A673 (cell line): ENCODE measurements around the gene ZBTB7B. TPM values are rescaled to one million over a fixed set of nuclear protein-coding genes. Genes with fewer than 3 reads are reported as not detected.
A peak's percentile ranks its signal among the peaks of the same experiment; 100 is the strongest.

ENCODE experiments used
- BruUV-seq: library from RNA; stranded (reverse); fragments of 400-500 nt; replicated peaks from 2 replicates; lab custom pipeline; 2021; lab: Mats Ljungman, UMichigan
- CTCF ChIA-PET: fragments of 300-600 bp; sonication (Branson Sonifier 250); formaldehyde crosslinking; loops from one replicate; lab custom pipeline; 2022; ENCODE audit warnings: antibody characterized with exemption; lab: Charles Lee
- POLR2A ChIA-PET: fragments of 300-600 bp; sonication (Branson Sonifier 250); formaldehyde crosslinking; loops from one replicate; lab custom pipeline; 2022; ENCODE audit warnings: antibody characterized with exemption; ENCODE audit not compliant: low non-redundant PET; lab: Charles Lee
- DNase-seq: peaks from one replicate; pipeline ENCODE4 v3.0.0-alpha.2; 2015; ENCODE audit warnings: low spot score
- H3K27ac ChIP-seq: fragments of 200-600 bp; sonication (generic); 2 replicates; pipeline ENCODE4 v1.5.1; 2016; ENCODE audit warnings: mixed run types, low read depth, mild to moderate bottlenecking, mixed read lengths, antibody characterized with exemption, low read length; ENCODE audit not compliant: poor library complexity, severe bottlenecking
- H3K27me3 ChIP-seq: fragments of 200-600 bp; sonication (generic); replicated peaks from 2 replicates; pipeline ENCODE4 v1.6.1; 2017; ENCODE audit warnings: mixed run types, low read depth, mild to moderate bottlenecking, mixed read lengths, antibody characterized with exemption, low read length; ENCODE audit not compliant: insufficient read depth, poor library complexity
- H3K36me3 ChIP-seq: fragments of 200-600 bp; sonication (generic); 2 replicates; pipeline ENCODE4 v1.6.1; 2016; ENCODE audit warnings: mixed run types, mild to moderate bottlenecking, mixed read lengths, antibody characterized with exemption, low read length; ENCODE audit not compliant: insufficient read depth, poor library complexity, severe bottlenecking
- H3K4me1 ChIP-seq: fragments of 200-600 bp; sonication (generic); 2 replicates; pipeline ENCODE4 v1.6.1; 2017; ENCODE audit warnings: mixed run types, mild to moderate bottlenecking, mixed read lengths, antibody characterized with exemption, low read length; ENCODE audit not compliant: insufficient read depth, poor library complexity, severe bottlenecking
- H3K4me3 ChIP-seq: fragments of 200-600 bp; sonication (generic); 2 replicates; pipeline ENCODE4 v1.5.1; 2016; ENCODE audit warnings: low read depth, mixed run types, mild to moderate bottlenecking, mixed read lengths, low read length; ENCODE audit not compliant: poor library complexity, severe bottlenecking
- H3K9me3 ChIP-seq: fragments of 200-600 bp; sonication (generic); 2 replicates; pipeline ENCODE4 v1.6.1; 2016; ENCODE audit warnings: mixed run types, low read depth, mild to moderate bottlenecking, mixed read lengths, antibody characterized with exemption, low read length; ENCODE audit not compliant: poor library complexity, severe bottlenecking
- EZH2 ChIP-seq: fragments of 200-600 bp; sonication (generic); IDR thresholded peaks from 2 replicates; pipeline ENCODE4 v1.6.1; 2017; ENCODE audit warnings: borderline replicate concordance, low read depth, mild to moderate bottlenecking, mixed read lengths, antibody characterized with exemption, low read length; ENCODE audit not compliant: poor library complexity, severe bottlenecking
- intact Hi-C: fragments of 100-400 bp; cut with micrococcal nuclease; formaldehyde crosslinking; loops from one replicate; pipeline ENCODE4 v1.10.0; 2022; ENCODE audit not compliant: unreplicated experiment
- total RNA-seq: library from RNA; stranded (reverse); gene quantifications from 2 replicates; pipeline ENCODE4 v1.2.3, GENCODE V29; 2021
- TF ChIP-seq, protein P1 (sequence below): fragments of 300-800, 200-600 bp; sonication (generic); conservative IDR thresholded peaks from 2 replicates; pipeline ENCODE4 v1.5.1; 2017; ENCODE audit warnings: low read depth, mild to moderate bottlenecking, antibody characterized with exemption, low read length, moderate library complexity, mixed read lengths

ZBTB7B gene
- total RNA-seq, 1 experiment from 2014 or later: 19.2 TPM

GRCh38 chr1:154992721-154993571 lies 9.7 kb upstream of the ZBTB7B start:
- POLR2A ChIA-PET: interaction anchor here (0.5 kb wide), 1 partner anchor 18 kb away, joined by 4 read pairs; no protein-coding TSS in a partner anchor
- Histone ChIP-seq H3K4me3 (no peak overlapping the region), H3K27me3 (no peaks in the 10 kb centered on the region), H3K4me1 (no peaks in the 10 kb centered on the region), H3K36me3 (peaks cover 26% of the 10 kb centered on the region), H3K27ac (no peak overlapping the region), H3K9me3 (no peaks in the 10 kb centered on the region)
- no peak for DNase-seq
- no peak for TF ChIP-seq EZH2
- TF ChIP-seq, protein P1, sequence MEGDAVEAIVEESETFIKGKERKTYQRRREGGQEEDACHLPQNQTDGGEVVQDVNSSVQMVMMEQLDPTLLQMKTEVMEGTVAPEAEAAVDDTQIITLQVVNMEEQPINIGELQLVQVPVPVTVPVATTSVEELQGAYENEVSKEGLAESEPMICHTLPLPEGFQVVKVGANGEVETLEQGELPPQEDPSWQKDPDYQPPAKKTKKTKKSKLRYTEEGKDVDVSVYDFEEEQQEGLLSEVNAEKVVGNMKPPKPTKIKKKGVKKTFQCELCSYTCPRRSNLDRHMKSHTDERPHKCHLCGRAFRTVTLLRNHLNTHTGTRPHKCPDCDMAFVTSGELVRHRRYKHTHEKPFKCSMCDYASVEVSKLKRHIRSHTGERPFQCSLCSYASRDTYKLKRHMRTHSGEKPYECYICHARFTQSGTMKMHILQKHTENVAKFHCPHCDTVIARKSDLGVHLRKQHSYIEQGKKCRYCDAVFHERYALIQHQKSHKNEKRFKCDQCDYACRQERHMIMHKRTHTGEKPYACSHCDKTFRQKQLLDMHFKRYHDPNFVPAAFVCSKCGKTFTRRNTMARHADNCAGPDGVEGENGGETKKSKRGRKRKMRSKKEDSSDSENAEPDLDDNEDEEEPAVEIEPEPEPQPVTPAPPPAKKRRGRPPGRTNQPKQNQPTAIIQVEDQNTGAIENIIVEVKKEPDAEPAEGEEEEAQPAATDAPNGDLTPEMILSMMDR: 0 out of 2 replicates have a peak, but pooled peaks have one; percentile 29
- CTCF ChIA-PET: interaction anchor here (0.6 to 1.1 kb wide), 3 partner anchors 24 to 97 kb away, joined by 3 to 9 read pairs (median 8); no protein-coding TSS in a partner anchor
- intact Hi-C loops: no loop called here
- BruUV-seq: no TSS peak

GRCh38 chr1:154993572-154994268 lies 8.9 kb upstream of the ZBTB7B start, which contains the start of gene LENEP:
LENEP (plus strand) TSS chr1:154993586; CDS start chr1:154993608, 22 bp downstream.
- Histone ChIP-seq H3K27ac (peak within 1 kb of the TSS; percentile 63), H3K36me3 (peaks cover 19% of the 10 kb centered on the region), H3K4me3 (no peak within 1 kb of the TSS), H3K27me3 (no peaks in the 10 kb centered on the region), H3K9me3 (no peaks in the 10 kb centered on the region), H3K4me1 (no peaks in the 10 kb centered on the region)
- CTCF ChIA-PET: interaction anchor here (0.9 to 1.1 kb wide), 2 partner anchors 24 kb away, joined by 3 read pairs; no protein-coding TSS in a partner anchor
- intact Hi-C loops: no loop called here
- POLR2A ChIA-PET: interaction anchor here (0.5 kb wide), 1 partner anchor 17 kb away, joined by 4 read pairs; no protein-coding TSS in a partner anchor
- DNase-seq: no peak
- BruUV-seq: no TSS peak
- no peak for TF ChIP-seq EZH2
- TF ChIP-seq, protein P1: no peak

GRCh38 chr1:154994269-154994587 lies 8.4 kb upstream of the ZBTB7B start:
- H3K27me3 ChIP-seq: no peaks in the 10 kb centered on the region
- no peak overlapping the region for H3K4me3 ChIP-seq
- no peaks in the 10 kb centered on the region for H3K4me1 ChIP-seq
- no peaks in the 10 kb centered on the region for H3K9me3 ChIP-seq
- POLR2A ChIA-PET: no interaction called here
- peak overlapping the region; percentile 63 for H3K27ac ChIP-seq
- peaks cover 14% of the 10 kb centered on the region for H3K36me3 ChIP-seq
- no peak for TF ChIP-seq EZH2
- TF ChIP-seq, protein P1: no peak
- no TSS peak for BruUV-seq
- intact Hi-C loops: no loop called here
- no peak for DNase-seq
- CTCF ChIA-PET: interaction anchor here (0.9 to 1.2 kb wide), 2 partner anchors 21 to 23 kb away, joined by 3 to 4 read pairs; no protein-coding TSS in a partner anchor
